Psoas muscle (tissue), 8 donors: Measurements from ENCODE around the gene CACNA1C. TPM values are rescaled to one million over a fixed set of nuclear protein-coding genes. Genes with fewer than 3 reads are reported as not detected.

Experiments used
- ATAC-seq, 4 donors: fragments of 200-7000 bp; cut with Tn5 transposase; one replicate each; pipeline ENCODE4 v1.9.1; 2020; ENCODE audit warnings: moderate library complexity in 3 of 4, mild to moderate bottlenecking in 2 of 4
- DNase-seq, 2 donors: peaks; one replicate each; pipeline ENCODE4 v3.0.0-alpha.2; 2020
- H3K27ac ChIP-seq: fragments of 200-600 bp; one replicate; pipeline ENCODE4 v1.8.0; 2022
- H3K27me3 ChIP-seq, 3 donors: fragments of 200-600 bp in 1 of 3; one replicate each; pipeline versions ENCODE4 v1.6.1 to v1.8.0; 2013 to 2022; ENCODE audit warnings: low read length in 2 of 3, mild to moderate bottlenecking in 2 of 3, moderate library complexity in 1 of 3; ENCODE audit not compliant: insufficient read depth in 3 of 3
- H3K36me3 ChIP-seq, 2 donors: fragments of 200-600 bp in 1 of 2; one replicate each; pipeline versions ENCODE4 v1.6.1 to v1.8.0; 2013 to 2022; ENCODE audit warnings: low read depth in 1 of 2, mild to moderate bottlenecking in 1 of 2, moderate library complexity in 1 of 2; ENCODE audit not compliant: insufficient read depth in 1 of 2
- H3K4me1 ChIP-seq: fragments of 200-600 bp; one replicate; pipeline ENCODE4 v1.8.0; 2022
- H3K4me3 ChIP-seq: fragments of 200-600 bp; one replicate; pipeline ENCODE4 v1.8.0; 2022; ENCODE audit warnings: mild to moderate bottlenecking
- H3K9me3 ChIP-seq: fragments of 200-600 bp; one replicate; pipeline ENCODE4 v1.8.0; 2022
- WGBS, 3 donors: extraction: QIAGEN DNeasy Blood & Tissue Kit; methylation state at CpG; one replicate each; pipeline versions ENCODE4 v1.1.6 to v1.1.7; 2013; 5-methylcytosine and 5-hydroxymethylcytosine counted together
- intact Hi-C, 2 donors: fragments of 100-400 bp; cut with DNase I; formaldehyde crosslinking; loops; one replicate each; pipeline versions ENCODE4 v1.11.0 to v1.14.2; 2022
- polyA plus RNA-seq, 3 donors: library from polyadenylated mRNA; stranded (reverse); fragments of 200-250 nt; gene quantifications; one replicate each; pipeline ENCODE4 v1.2.3, GENCODE V29; 2013
- total RNA-seq, 4 donors: library from RNA; stranded (reverse); fragmentation: NEBNext Ultra II Directional in 2 of 4; extraction: Animal tissue kit (Norgen Biotek cat#: 25700) in 2 of 4; gene quantifications; one replicate each; pipeline versions ENCODE4 v1.2.1 to v1.2.4, GENCODE V29; 2021 to 2023
- TF ChIP-seq, protein P1 (sequence below): fragments of 200-600 bp; IDR thresholded peaks from one replicate; pipeline ENCODE4 v1.8.0; 2022; ENCODE audit warnings: antibody characterized with exemption
- donor health status: healthy with polysubstance abuse.
- donor health status: DM: no; HTN: no; CAD: no; lungs with moderate emphysema.
- donor health status: Bipolar disorder and iron deficiency.
- donor health status: healthy.
- donor health status: DM: yes; HTN: yes; CAD: no.
- donor health status: DM: no; HTN: no; CAD: no.
- donor health status: DM: no; HTN: no; CAD: no.
- donor health status: DM: yes; HTN: yes; CAD: no.

The CACNA1C gene
- total and polyA plus RNA-seq, 7 donors = 0.26 to 2.9 (median 0.95) TPM

DNA sequence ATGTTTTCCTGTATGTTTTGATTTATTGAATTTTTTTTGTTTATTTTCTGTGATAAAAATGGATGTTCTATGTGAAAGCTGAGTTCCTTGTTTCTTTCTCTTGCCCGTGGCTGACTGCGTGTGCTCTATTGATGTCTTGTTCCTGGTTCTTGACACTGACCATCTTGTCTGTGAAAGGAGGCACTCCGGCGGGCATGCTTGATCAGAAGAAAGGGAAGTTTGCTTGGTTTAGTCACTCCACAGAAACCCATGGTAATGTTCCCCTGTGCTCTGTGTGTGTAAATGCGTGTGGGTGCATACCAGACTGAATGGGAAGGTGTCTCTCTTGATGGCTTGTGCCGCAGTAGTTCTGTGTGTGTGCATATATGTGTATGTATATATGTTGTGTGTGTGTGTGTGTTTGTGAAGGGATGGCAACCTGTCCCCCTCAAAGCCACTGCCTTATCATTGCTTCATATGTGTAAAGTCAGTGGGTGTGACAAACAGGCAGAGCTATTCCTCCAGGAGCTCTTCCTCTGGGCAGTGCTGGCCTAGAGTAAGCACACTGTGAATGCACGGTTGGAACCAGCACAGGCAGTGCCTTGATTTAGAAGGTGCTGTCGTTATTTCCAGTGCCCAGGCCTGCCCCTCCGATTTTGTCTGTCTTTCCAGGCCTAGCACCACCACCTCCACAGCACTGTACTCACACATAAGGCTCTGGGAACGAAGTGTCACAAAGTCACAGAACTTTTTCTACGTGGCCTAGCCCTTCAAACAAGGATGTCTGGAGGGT is 494.7 kb downstream of the CACNA1C start:
- no peak overlapping the region for H3K27ac ChIP-seq
- H3K27me3 ChIP-seq = no peaks in the 10 kb centered on the region
- DNase-seq (no peak), ATAC-seq (no peak)
- no peaks in the 10 kb centered on the region for H3K9me3 ChIP-seq
- H3K4me3 ChIP-seq = no peak overlapping the region
- WGBS, 3 donors = 84 to 86% (median 86%) methylated on average over 11 of the region's 11 CpGs
- TF ChIP-seq, protein P1, sequence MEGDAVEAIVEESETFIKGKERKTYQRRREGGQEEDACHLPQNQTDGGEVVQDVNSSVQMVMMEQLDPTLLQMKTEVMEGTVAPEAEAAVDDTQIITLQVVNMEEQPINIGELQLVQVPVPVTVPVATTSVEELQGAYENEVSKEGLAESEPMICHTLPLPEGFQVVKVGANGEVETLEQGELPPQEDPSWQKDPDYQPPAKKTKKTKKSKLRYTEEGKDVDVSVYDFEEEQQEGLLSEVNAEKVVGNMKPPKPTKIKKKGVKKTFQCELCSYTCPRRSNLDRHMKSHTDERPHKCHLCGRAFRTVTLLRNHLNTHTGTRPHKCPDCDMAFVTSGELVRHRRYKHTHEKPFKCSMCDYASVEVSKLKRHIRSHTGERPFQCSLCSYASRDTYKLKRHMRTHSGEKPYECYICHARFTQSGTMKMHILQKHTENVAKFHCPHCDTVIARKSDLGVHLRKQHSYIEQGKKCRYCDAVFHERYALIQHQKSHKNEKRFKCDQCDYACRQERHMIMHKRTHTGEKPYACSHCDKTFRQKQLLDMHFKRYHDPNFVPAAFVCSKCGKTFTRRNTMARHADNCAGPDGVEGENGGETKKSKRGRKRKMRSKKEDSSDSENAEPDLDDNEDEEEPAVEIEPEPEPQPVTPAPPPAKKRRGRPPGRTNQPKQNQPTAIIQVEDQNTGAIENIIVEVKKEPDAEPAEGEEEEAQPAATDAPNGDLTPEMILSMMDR = no peak
- H3K4me1 ChIP-seq = no peaks in the 10 kb centered on the region
- H3K36me3 ChIP-seq = no peaks in the 10 kb centered on the region
- intact Hi-C loops = no loop called here

DNA sequence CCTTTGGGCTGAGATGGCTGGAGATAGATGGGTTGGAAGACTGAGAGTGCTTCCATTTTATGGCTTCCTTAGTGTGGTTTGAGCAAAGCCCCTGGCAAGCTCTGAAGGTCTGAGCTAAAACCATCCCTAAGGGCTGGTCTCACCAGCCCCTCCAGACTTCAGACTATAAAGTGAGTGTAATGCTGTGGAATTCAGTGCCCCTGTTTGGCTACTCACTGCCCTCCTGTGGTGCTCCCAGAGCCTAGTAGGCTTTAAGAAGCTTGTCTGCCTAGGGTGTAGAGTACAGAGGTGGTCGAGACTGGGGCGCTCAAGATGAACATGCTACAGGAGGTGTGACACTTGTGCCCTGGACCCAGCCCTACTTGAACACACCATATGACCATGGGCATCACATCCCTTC is 495.3 kb downstream of the CACNA1C start:
- TF ChIP-seq, protein P1 = no peak
- DNase-seq (no peak), ATAC-seq (no peak)
- Histone ChIP-seq H3K4me3 (no peak overlapping the region), H3K36me3 (no peaks in the 10 kb centered on the region), H3K4me1 (no peaks in the 10 kb centered on the region), H3K27me3 (no peaks in the 10 kb centered on the region), H3K27ac (no peak overlapping the region), H3K9me3 (no peaks in the 10 kb centered on the region)
- WGBS, 3 donors = 86 to 95% (median 92%) methylated on average over 2 of the region's 2 CpGs
- intact Hi-C loops = no loop called here

DNA sequence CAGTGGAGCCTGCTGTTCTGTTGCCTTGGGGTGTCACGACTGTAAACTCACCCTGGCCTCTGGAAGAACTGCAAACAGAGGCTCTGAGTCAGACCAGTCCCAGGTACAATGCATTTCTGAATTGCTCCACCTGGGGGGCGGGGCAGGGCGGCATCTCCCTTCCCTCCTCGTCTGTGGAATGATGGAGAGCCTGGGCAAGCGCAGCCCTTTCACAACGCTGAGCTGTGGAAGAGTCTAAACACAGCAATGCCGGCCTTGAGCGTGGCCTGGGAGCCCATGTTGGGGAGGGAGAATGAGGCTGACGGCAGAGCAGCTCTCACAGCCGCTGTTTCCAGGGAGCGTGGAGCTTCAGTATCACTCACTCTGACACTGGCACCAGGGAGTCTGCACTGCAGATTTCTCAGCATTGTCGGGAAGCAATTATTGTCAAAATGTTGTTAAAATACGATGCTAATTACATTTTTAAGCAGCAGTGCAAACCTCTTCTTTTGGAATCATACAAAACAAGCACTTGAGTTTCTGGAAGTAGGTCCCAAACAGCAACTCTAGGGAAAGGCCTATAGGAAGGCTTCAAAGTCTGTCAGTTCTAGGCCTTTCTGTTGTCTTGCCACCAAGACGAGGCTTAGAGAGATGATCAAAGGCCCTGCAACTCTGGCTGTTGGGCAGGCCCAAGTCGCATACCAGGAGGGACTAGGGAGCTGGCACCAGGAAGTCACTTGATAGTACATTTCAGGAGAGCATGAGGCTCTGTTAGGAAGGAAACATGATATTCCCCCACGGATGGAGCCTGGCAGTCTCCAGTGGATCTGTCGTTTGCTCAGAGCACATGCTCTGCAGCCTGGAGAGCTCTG is 498.0 kb downstream of the CACNA1C start:
- Histone ChIP-seq H3K9me3 (no peaks in the 10 kb centered on the region), H3K36me3 (no peaks in the 10 kb centered on the region), H3K4me1 (no peaks in the 10 kb centered on the region), H3K27me3 (no peaks in the 10 kb centered on the region), H3K4me3 (no peak overlapping the region), H3K27ac (no peak overlapping the region)
- DNase-seq (no peak), ATAC-seq (peak in 3 of 4 donors; percentile 33 to 62 (median 37))
- intact Hi-C loops = no loop called here
- WGBS, 3 donors = 69 to 81% (median 73%) methylated on average over 17 of the region's 17 CpGs
- TF ChIP-seq, protein P1 = no peak

DNA sequence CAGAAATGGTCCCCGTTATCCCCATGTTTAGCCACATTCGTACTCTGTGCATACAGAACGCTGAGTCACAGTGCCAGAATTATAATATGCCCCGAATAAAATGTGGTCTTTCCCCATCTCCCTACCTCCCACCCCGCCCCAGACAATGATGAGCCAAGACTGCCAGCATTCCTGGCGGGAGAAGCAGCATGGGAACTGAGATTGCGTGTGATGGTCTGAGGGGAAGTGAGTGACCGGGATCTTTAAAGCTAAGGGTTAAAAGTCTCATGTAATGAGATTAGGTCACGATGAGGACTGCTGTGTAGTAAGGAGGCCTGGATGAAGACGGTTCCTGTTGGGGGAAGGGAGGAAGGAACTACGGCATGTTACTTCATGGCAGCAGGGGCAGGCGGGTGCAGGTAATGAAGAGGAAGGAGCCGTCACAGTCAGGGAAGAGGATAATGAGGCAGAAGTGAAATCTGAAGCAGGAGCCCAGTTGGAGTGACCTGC is 498.7 kb downstream of the CACNA1C start:
- TF ChIP-seq, protein P1 = no peak
- Histone ChIP-seq H3K9me3 (no peaks in the 10 kb centered on the region), H3K27me3 (peaks cover 0 to 4% (median 0%) of the 10 kb centered on the region in 3 donors), H3K36me3 (no peaks in the 10 kb centered on the region), H3K27ac (no peak overlapping the region), H3K4me1 (no peaks in the 10 kb centered on the region), H3K4me3 (no peak overlapping the region)
- ATAC-seq (peak in 1 of 4 donors; percentile 4), DNase-seq (no peak)
- intact Hi-C loops = no loop called here
- 55 to 59% (median 57%) methylated on average over 13 of the region's 13 CpGs for WGBS, 3 donors
